ENCODE data around the gene PTPRM.

The PTPRM gene

GRCh38 chr18:7789856-7790552, 222.9 kb downstream of the PTPRM start:
- H3K27ac ChIP-seq (ENCODE audit: low read length), result no peak overlapping the region
- H3K27me3 ChIP-seq (ENCODE audit: control insufficient read depth, insufficient read depth, low read length), result no peaks in the 10 kb centered on the region
- WGBS (ENCODE audit: insufficient coverage, insufficient read length), result no CpG with 5 or more reads among the region's 5 CpGs
- H3K36me3 ChIP-seq (ENCODE audit: control insufficient read depth, insufficient read depth, low read length), result no peaks in the 10 kb centered on the region
- H3K4me1 ChIP-seq (ENCODE audit: control insufficient read depth, insufficient read depth, low read length), result no peaks in the 10 kb centered on the region
- H3K4me3 ChIP-seq (ENCODE audit: low read length), result no peak overlapping the region
- DNase-seq (ENCODE audit: low read depth, low spot score), result peak; percentile 48
- H3K9me3 ChIP-seq (ENCODE audit: control insufficient read depth, insufficient read depth, low read length), result no peaks in the 10 kb centered on the region

DNA sequence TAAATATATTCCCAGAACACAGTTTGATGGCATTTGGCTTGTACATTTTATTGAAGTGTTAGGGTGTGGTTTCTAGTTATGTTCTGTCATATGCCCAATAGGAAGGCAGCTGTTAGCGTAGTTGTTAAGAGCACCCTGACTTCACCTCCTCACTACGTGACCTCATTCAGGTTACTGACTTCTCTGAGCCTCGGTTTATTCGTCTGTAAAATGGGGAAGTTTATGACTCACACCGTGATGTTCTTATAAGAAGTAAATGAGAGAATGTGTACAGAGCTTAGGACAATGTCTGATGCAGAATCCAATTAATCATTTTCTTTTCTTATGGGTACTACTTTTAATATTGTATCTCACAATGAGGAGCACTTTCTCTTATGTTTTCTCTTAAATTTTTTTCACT, 226.0 kb downstream of the PTPRM start:
- Histone ChIP-seq H3K36me3 (ENCODE audit: control insufficient read depth, insufficient read depth, low read length) (no peaks in the 10 kb centered on the region), H3K27ac (ENCODE audit: low read length) (no peak overlapping the region), H3K9me3 (ENCODE audit: control insufficient read depth, insufficient read depth, low read length) (no peaks in the 10 kb centered on the region), H3K27me3 (ENCODE audit: control insufficient read depth, insufficient read depth, low read length) (no peaks in the 10 kb centered on the region), H3K4me1 (ENCODE audit: control insufficient read depth, insufficient read depth, low read length) (no peaks in the 10 kb centered on the region), H3K4me3 (ENCODE audit: low read length) (no peak overlapping the region)
- no peak for DNase-seq (ENCODE audit: low read depth, low spot score)
- WGBS (ENCODE audit: insufficient coverage, insufficient read length), result no CpG with 5 or more reads among the region's 5 CpGs

GRCh38 chr18:7803956-7804469, 236.9 kb downstream of the PTPRM start:
- no peak for DNase-seq (ENCODE audit: low read depth, low spot score)
- H3K27ac ChIP-seq (ENCODE audit: low read length), result no peak overlapping the region
- no CpG with 5 or more reads among the region's 4 CpGs for WGBS (ENCODE audit: insufficient coverage, insufficient read length)
- no peaks in the 10 kb centered on the region for H3K9me3 ChIP-seq (ENCODE audit: control insufficient read depth, insufficient read depth, low read length)
- H3K27me3 ChIP-seq (ENCODE audit: control insufficient read depth, insufficient read depth, low read length), result no peaks in the 10 kb centered on the region
- H3K4me1 ChIP-seq (ENCODE audit: control insufficient read depth, insufficient read depth, low read length), result no peaks in the 10 kb centered on the region
- no peaks in the 10 kb centered on the region for H3K36me3 ChIP-seq (ENCODE audit: control insufficient read depth, insufficient read depth, low read length)
- H3K4me3 ChIP-seq (ENCODE audit: low read length), result no peak overlapping the region

- no peak overlapping the region for H3K4me3 ChIP-seq (ENCODE audit: low read length)
- no peak overlapping the region for H3K27ac ChIP-seq (ENCODE audit: low read length)
- no peaks in the 10 kb centered on the region for H3K4me1 ChIP-seq (ENCODE audit: control insufficient read depth, insufficient read depth, low read length)
- WGBS (ENCODE audit: insufficient coverage, insufficient read length), result no CpG with 5 or more reads among the region's 2 CpGs
- no peaks in the 10 kb centered on the region for H3K27me3 ChIP-seq (ENCODE audit: control insufficient read depth, insufficient read depth, low read length)
- no peaks in the 10 kb centered on the region for H3K9me3 ChIP-seq (ENCODE audit: control insufficient read depth, insufficient read depth, low read length)
- H3K36me3 ChIP-seq (ENCODE audit: control insufficient read depth, insufficient read depth, low read length), result no peaks in the 10 kb centered on the region
- DNase-seq (ENCODE audit: low read depth, low spot score), result no peak
These were observed 238.0 kb downstream of the PTPRM start for GRCh38 chr18:7805096-7805495.

GRCh38 chr18:7805880-7806279, 238.8 kb downstream of the PTPRM start:
- Histone ChIP-seq H3K27me3 (ENCODE audit: control insufficient read depth, insufficient read depth, low read length) (no peaks in the 10 kb centered on the region), H3K9me3 (ENCODE audit: control insufficient read depth, insufficient read depth, low read length) (no peaks in the 10 kb centered on the region), H3K36me3 (ENCODE audit: control insufficient read depth, insufficient read depth, low read length) (no peaks in the 10 kb centered on the region), H3K27ac (ENCODE audit: low read length) (no peak overlapping the region), H3K4me3 (ENCODE audit: low read length) (no peak overlapping the region), H3K4me1 (ENCODE audit: control insufficient read depth, insufficient read depth, low read length) (no peaks in the 10 kb centered on the region)
- WGBS (ENCODE audit: insufficient coverage, insufficient read length), result no CpG with 5 or more reads among the region's 1 CpG
- DNase-seq (ENCODE audit: low read depth, low spot score), result no peak

GRCh38 chr18:7807936-7808453, 240.9 kb downstream of the PTPRM start:
- WGBS (ENCODE audit: insufficient coverage, insufficient read length), result no CpG with 5 or more reads among the region's 9 CpGs
- H3K4me1 ChIP-seq (ENCODE audit: control insufficient read depth, insufficient read depth, low read length), result no peaks in the 10 kb centered on the region

GRCh38 chr18:7808992-7809391, 241.9 kb downstream of the PTPRM start:
- no peak overlapping the region for H3K4me3 ChIP-seq (ENCODE audit: low read length)
- no peaks in the 10 kb centered on the region for H3K9me3 ChIP-seq (ENCODE audit: control insufficient read depth, insufficient read depth, low read length)
- H3K4me1 ChIP-seq (ENCODE audit: control insufficient read depth, insufficient read depth, low read length), result no peaks in the 10 kb centered on the region
- H3K27me3 ChIP-seq (ENCODE audit: control insufficient read depth, insufficient read depth, low read length), result no peaks in the 10 kb centered on the region; the same call in 1 of the 2 replicates
- DNase-seq (ENCODE audit: low read depth, low spot score), result no peak
- no peak overlapping the region for H3K27ac ChIP-seq (ENCODE audit: low read length)
- H3K36me3 ChIP-seq (ENCODE audit: control insufficient read depth, insufficient read depth, low read length), result no peaks in the 10 kb centered on the region
- no CpG with 5 or more reads among the region's 5 CpGs for WGBS (ENCODE audit: insufficient coverage, insufficient read length)

More at GRCh38 chr18:7807936-7808453, 240.9 kb downstream of the PTPRM start:
- no peak for DNase-seq (ENCODE audit: low read depth, low spot score)
- Histone ChIP-seq H3K9me3 (ENCODE audit: control insufficient read depth, insufficient read depth, low read length) (no peaks in the 10 kb centered on the region), H3K4me3 (ENCODE audit: low read length) (no peak overlapping the region), H3K36me3 (ENCODE audit: control insufficient read depth, insufficient read depth, low read length) (no peaks in the 10 kb centered on the region), H3K27ac (ENCODE audit: low read length) (no peak overlapping the region), H3K27me3 (ENCODE audit: control insufficient read depth, insufficient read depth, low read length) (no peaks in the 10 kb centered on the region)

GRCh38 chr18:7809455-7809854, 242.3 kb downstream of the PTPRM start:
- Histone ChIP-seq H3K27ac (ENCODE audit: low read length) (no peak overlapping the region), H3K4me3 (ENCODE audit: low read length) (no peak overlapping the region), H3K9me3 (ENCODE audit: control insufficient read depth, insufficient read depth, low read length) (peaks cover 2% of the 10 kb centered on the region; the same call in 1 of the 2 replicates), H3K27me3 (ENCODE audit: control insufficient read depth, insufficient read depth, low read length) (no peaks in the 10 kb centered on the region; the same call in 1 of the 2 replicates), H3K4me1 (ENCODE audit: control insufficient read depth, insufficient read depth, low read length) (no peaks in the 10 kb centered on the region), H3K36me3 (ENCODE audit: control insufficient read depth, insufficient read depth, low read length) (no peaks in the 10 kb centered on the region)
- DNase-seq (ENCODE audit: low read depth, low spot score), result no peak
- WGBS (ENCODE audit: insufficient coverage, insufficient read length), result no CpG with 5 or more reads among the region's 6 CpGs

DNA sequence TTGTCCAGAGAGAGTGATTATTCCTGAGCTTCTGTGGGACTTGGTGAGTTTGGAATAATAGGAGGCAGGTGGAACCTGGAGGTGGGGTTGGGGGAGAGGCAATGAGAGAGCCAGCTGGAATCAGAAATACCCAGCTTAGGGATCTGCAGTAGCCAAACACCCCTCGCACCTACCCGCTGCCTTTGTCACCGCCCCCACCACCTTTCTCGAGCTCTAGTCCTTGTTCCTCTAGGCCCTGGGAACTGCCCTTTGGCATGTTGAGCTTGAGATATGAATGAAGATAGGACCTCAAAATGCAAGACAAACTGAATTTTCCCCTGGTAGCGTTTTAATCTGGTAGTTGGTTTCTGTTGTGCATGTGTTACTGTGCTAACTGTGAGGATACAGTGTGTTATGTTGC, 242.9 kb downstream of the PTPRM start:
- H3K36me3 ChIP-seq (ENCODE audit: control insufficient read depth, insufficient read depth, low read length), result no peaks in the 10 kb centered on the region
- no peak for DNase-seq (ENCODE audit: low read depth, low spot score)
- H3K4me3 ChIP-seq (ENCODE audit: low read length), result no peak overlapping the region
- no peaks in the 10 kb centered on the region for H3K4me1 ChIP-seq (ENCODE audit: control insufficient read depth, insufficient read depth, low read length)
- H3K27ac ChIP-seq (ENCODE audit: low read length), result no peak overlapping the region
- peaks cover 3% of the 10 kb centered on the region; the same call in 1 of the 2 replicates for H3K9me3 ChIP-seq (ENCODE audit: control insufficient read depth, insufficient read depth, low read length)
- H3K27me3 ChIP-seq (ENCODE audit: control insufficient read depth, insufficient read depth, low read length), result no peaks in the 10 kb centered on the region; the same call in 1 of the 2 replicates
- no CpG with 5 or more reads among the region's 5 CpGs for WGBS (ENCODE audit: insufficient coverage, insufficient read length)

DNA sequence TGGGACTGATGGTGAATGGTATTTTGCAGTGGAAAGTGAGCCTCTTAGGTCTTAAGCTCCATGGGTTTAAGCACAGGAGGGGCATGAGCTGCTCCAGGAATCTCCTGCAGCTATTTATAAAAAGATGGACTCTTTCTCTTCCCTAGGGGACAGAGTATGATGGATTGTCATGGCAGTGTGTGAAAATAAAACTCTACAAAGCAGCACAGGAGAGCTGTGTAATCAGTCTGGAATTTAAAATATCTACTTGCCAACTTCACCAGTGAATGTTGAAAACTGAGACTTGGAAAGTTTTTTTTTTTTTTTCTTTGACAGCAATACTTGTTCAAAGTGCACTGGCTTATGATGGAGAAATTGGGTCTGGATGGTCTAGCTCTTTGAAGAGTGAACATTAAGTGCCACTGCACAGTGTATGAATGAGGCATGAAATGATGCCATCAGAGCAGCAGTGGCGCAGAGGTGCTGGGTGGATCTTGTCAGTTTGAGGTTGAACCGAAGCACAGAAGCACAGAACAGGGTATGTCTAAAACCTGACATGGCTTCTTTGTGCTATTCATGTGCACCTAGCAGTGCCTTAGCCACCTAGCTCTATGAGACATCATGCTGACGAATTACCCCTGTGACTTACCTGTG, 245.4 kb downstream of the PTPRM start:
- DNase-seq (ENCODE audit: low read depth, low spot score), result no peak
- Histone ChIP-seq H3K4me3 (ENCODE audit: low read length) (no peak overlapping the region), H3K36me3 (ENCODE audit: control insufficient read depth, insufficient read depth, low read length) (no peaks in the 10 kb centered on the region), H3K9me3 (ENCODE audit: control insufficient read depth, insufficient read depth, low read length) (peaks cover 3% of the 10 kb centered on the region; the same call in 1 of the 2 replicates), H3K27ac (ENCODE audit: low read length) (no peak overlapping the region), H3K27me3 (ENCODE audit: control insufficient read depth, insufficient read depth, low read length) (no peaks in the 10 kb centered on the region; the same call in 1 of the 2 replicates), H3K4me1 (ENCODE audit: control insufficient read depth, insufficient read depth, low read length) (no peaks in the 10 kb centered on the region)
- WGBS (ENCODE audit: insufficient coverage, insufficient read length), result no CpG with 5 or more reads among the region's 3 CpGs

All from iPS DF 6.9 (cell line).